ENCODE measurements around the gene GAL. TPM values are rescaled to one million over a fixed set of nuclear protein-coding genes. Genes with fewer than 3 reads are reported as not detected.

Gene GAL
- total RNA-seq, 1 donor from 2014 or later = 23.4 TPM

DNA sequence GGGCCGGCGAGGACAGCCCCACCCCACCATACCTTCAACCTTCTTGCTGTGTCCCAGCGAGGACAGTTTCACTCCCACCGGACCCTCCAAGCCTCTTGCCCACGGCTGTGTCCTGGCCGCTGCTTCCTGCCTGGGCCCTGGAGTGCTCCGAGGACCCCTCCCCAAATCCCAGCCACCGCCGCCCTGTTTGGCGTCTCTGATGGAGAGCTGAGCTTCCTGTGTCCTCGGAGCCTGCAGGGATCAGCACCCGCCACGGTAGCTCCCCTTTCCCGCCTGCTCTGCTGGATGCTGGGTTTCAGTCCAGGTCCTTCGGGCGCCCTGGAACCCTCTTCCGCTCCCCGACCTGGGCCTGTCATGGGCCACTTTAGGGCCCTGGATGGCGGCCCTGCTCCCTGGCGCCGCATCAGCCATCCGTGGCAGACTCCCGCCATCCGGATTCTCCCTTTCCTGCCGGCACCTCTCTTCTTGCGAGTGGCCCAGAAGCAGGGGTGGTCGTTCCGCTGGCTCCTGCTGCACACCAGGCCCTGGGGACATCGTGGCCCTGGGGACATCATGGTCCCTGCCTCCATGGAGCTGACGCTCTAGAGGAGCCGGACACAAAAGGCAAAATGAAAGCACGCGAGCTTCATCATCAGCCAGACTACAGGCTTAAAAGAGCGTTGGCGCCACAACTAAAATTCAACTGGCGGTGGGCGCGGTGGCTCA is 34.3 kb upstream of the GAL start:
- FAIRE-seq = no peak
- H3K4me1 Mint-ChIP-seq (ENCODE audit: low read depth, unreplicated experiment) = no peaks in the 10 kb centered on the region
- H3K9ac ChIP-seq (ENCODE audit: low read length) = no peak overlapping the region
- H3K4me3 Mint-ChIP-seq (ENCODE audit: unreplicated experiment) = no peak overlapping the region
- no peaks in the 10 kb centered on the region for H3K79me2 ChIP-seq (ENCODE audit: insufficient read depth, low read length)
- no peak overlapping the region for H2AFZ ChIP-seq (ENCODE audit: low read depth, low read length)
- no peaks in the 10 kb centered on the region for H3K4me1 ChIP-seq (ENCODE audit: insufficient read depth, low read length)
- peaks cover 24% of the 10 kb centered on the region for H3K27me3 ChIP-seq (ENCODE audit: insufficient read depth, low read length)
- H3K36me3 ChIP-seq (ENCODE audit: insufficient read depth, low read length) = no peaks in the 10 kb centered on the region
- H3K27me3 Mint-ChIP-seq (ENCODE audit: low read depth, unreplicated experiment) = peaks cover 8% of the 10 kb centered on the region
- no peak overlapping the region for H3K27ac Mint-ChIP-seq (ENCODE audit: unreplicated experiment)
- no peaks in the 10 kb centered on the region for H4K20me1 ChIP-seq (ENCODE audit: insufficient read depth, low read length)
- no peak overlapping the region for H3K27ac ChIP-seq (ENCODE audit: low read depth, low read length)
- peaks cover 6% of the 10 kb centered on the region for H3K9me3 ChIP-seq (ENCODE audit: insufficient read depth, low read depth, low read length)
- peaks cover 12% of the 10 kb centered on the region for H3K9me3 Mint-ChIP-seq (ENCODE audit: unreplicated experiment)
- TF ChIP-seq, protein P1, sequence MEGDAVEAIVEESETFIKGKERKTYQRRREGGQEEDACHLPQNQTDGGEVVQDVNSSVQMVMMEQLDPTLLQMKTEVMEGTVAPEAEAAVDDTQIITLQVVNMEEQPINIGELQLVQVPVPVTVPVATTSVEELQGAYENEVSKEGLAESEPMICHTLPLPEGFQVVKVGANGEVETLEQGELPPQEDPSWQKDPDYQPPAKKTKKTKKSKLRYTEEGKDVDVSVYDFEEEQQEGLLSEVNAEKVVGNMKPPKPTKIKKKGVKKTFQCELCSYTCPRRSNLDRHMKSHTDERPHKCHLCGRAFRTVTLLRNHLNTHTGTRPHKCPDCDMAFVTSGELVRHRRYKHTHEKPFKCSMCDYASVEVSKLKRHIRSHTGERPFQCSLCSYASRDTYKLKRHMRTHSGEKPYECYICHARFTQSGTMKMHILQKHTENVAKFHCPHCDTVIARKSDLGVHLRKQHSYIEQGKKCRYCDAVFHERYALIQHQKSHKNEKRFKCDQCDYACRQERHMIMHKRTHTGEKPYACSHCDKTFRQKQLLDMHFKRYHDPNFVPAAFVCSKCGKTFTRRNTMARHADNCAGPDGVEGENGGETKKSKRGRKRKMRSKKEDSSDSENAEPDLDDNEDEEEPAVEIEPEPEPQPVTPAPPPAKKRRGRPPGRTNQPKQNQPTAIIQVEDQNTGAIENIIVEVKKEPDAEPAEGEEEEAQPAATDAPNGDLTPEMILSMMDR (IDR thresholded peaks at IDR 0.05; ENCODE audit: insufficient read depth, low read depth, low read length) = no peak
- TF ChIP-seq EZH2 (IDR thresholded peaks at IDR 0.05; ENCODE audit: insufficient read depth, low read length) = peak; percentile 48
- no peaks in the 10 kb centered on the region for H3K36me3 Mint-ChIP-seq (ENCODE audit: low read depth, unreplicated experiment)
- H3K4me2 ChIP-seq (ENCODE audit: low read length) = peak overlapping the region; percentile 15
- no peak overlapping the region for H3K4me3 ChIP-seq (ENCODE audit: insufficient read depth, low read depth, low read length)
- no peak for DNase-seq (ENCODE audit: low read depth)

DNA sequence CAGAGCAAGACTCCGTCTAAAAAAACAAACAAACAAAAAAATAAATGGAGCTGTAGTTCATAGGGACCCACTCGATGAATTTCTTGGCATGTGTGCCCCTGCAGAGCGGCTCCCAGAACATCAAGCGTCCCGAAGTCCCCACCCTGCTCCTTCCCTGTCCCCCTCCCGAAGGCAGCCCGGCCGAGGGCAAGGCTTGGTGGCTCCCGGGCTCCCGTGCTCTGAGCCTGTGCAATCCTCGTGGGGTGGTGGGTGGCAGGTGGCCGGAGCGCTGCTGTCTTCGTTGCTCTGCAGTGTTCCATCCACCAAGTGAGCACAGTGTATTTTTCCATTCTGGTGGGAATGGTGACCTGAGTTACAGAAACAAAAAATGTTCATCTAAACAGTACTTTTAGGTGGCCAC is 33.5 kb upstream of the GAL start:
- Histone ChIP-seq H2AFZ (ENCODE audit: low read depth, low read length) (no peak overlapping the region), H4K20me1 (ENCODE audit: insufficient read depth, low read length) (no peaks in the 10 kb centered on the region), H3K4me2 (ENCODE audit: low read length) (no peak overlapping the region), H3K27me3 (ENCODE audit: insufficient read depth, low read length) (peaks cover 32% of the 10 kb centered on the region), H3K4me1 (ENCODE audit: insufficient read depth, low read length) (no peaks in the 10 kb centered on the region), H3K79me2 (ENCODE audit: insufficient read depth, low read length) (no peaks in the 10 kb centered on the region), H3K9ac (ENCODE audit: low read length) (no peak overlapping the region), H3K9me3 (ENCODE audit: insufficient read depth, low read depth, low read length) (peaks cover 13% of the 10 kb centered on the region), H3K36me3 (ENCODE audit: insufficient read depth, low read length) (no peaks in the 10 kb centered on the region), H3K4me3 (ENCODE audit: insufficient read depth, low read depth, low read length) (no peak overlapping the region), H3K27ac (ENCODE audit: low read depth, low read length) (no peak overlapping the region)
- Mint-ChIP-seq H3K27ac (ENCODE audit: unreplicated experiment) (no peak overlapping the region), H3K4me1 (ENCODE audit: low read depth, unreplicated experiment) (no peaks in the 10 kb centered on the region), H3K27me3 (ENCODE audit: low read depth, unreplicated experiment) (peaks cover 10% of the 10 kb centered on the region), H3K36me3 (ENCODE audit: low read depth, unreplicated experiment) (no peaks in the 10 kb centered on the region), H3K9me3 (ENCODE audit: unreplicated experiment) (peaks cover 20% of the 10 kb centered on the region), H3K4me3 (ENCODE audit: unreplicated experiment) (no peak overlapping the region)
- FAIRE-seq = no peak
- TF ChIP-seq, protein P1 (IDR thresholded peaks at IDR 0.05; ENCODE audit: insufficient read depth, low read depth, low read length) = no peak
- TF ChIP-seq EZH2 (IDR thresholded peaks at IDR 0.05; ENCODE audit: insufficient read depth, low read length) = no peak
- DNase-seq (ENCODE audit: low read depth) = no peak
